DND-41 (cell line): ENCODE measurements around the gene NXNL2.

Experiments used
- ATAC-seq: fragments of 200-7000 bp; cut with Tn5 transposase; 3 replicates; pipeline ENCODE4 v1.9.1; 2021; ENCODE audit warnings: low read depth; ENCODE audit not compliant: insufficient read depth
- DNase-seq: peaks from one replicate; pipeline ENCODE4 v3.0.0-alpha.2; 2020
- H2AFZ ChIP-seq: 2 replicates; pipeline ENCODE4 v1.6.0; 2012; ENCODE audit warnings: low read depth, low read length
- H3K27ac ChIP-seq: 2 replicates; pipeline ENCODE4 v1.5.1; 2012; ENCODE audit warnings: low read length, inconsistent platforms
- H3K27me3 ChIP-seq: fragments of 200-600 bp; sonication (generic); 2 replicates; pipeline ENCODE4 v1.6.0; 2012; ENCODE audit warnings: low read length, mild to moderate bottlenecking, inconsistent platforms; ENCODE audit not compliant: insufficient read depth, poor library complexity
- H3K36me3 ChIP-seq: 2 replicates; pipeline ENCODE4 v1.5.1; 2012; ENCODE audit warnings: low read length, inconsistent platforms; ENCODE audit not compliant: insufficient read depth
- H3K4me1 ChIP-seq: 2 replicates; pipeline ENCODE4 v1.5.1; 2012; ENCODE audit warnings: mild to moderate bottlenecking, low read length; ENCODE audit not compliant: insufficient read depth
- H3K4me2 ChIP-seq: 2 replicates; pipeline ENCODE4 v1.6.0; 2012; ENCODE audit warnings: mild to moderate bottlenecking, moderate library complexity, low read length, inconsistent platforms; ENCODE audit not compliant: insufficient read depth
- H3K4me3 ChIP-seq, 2 experiments: fragments of 200-600 bp in 1 of 2; shearing (Covaris generic) in 1 of 2; 2 replicates each; pipeline ENCODE4 v1.5.1; 2012 to 2016; ENCODE audit warnings: inconsistent platforms in 2 of 2, low read length in 2 of 2, mild to moderate bottlenecking in 2 of 2, low read depth in 1 of 2, moderate library complexity in 1 of 2
- H3K79me2 ChIP-seq: 2 replicates; pipeline ENCODE4 v1.6.0; 2012; ENCODE audit warnings: low read length, inconsistent platforms; ENCODE audit not compliant: insufficient read depth
- H3K9ac ChIP-seq: 2 replicates; pipeline ENCODE4 v1.6.0; 2012; ENCODE audit warnings: low read depth, mild to moderate bottlenecking, inconsistent platforms, low read length, moderate library complexity
- H3K9me3 ChIP-seq: 2 replicates; pipeline ENCODE4 v1.5.1; 2012; ENCODE audit warnings: low read length, moderate library complexity, mild to moderate bottlenecking, inconsistent platforms; ENCODE audit not compliant: insufficient read depth, severe bottlenecking
- H4K20me1 ChIP-seq: 2 replicates; pipeline ENCODE4 v1.6.0; 2012; ENCODE audit warnings: low read length; ENCODE audit not compliant: insufficient read depth
- EZH2 ChIP-seq: IDR thresholded peaks from 3 replicates; pipeline ENCODE4 v1.6.1; 2012; ENCODE audit warnings: borderline replicate concordance, low read depth, mild to moderate bottlenecking, moderate library complexity, low read length, inconsistent platforms; ENCODE audit not compliant: severe bottlenecking
- TF ChIP-seq, protein P1 (sequence below): IDR thresholded peaks from 2 replicates; pipeline ENCODE4 v1.5.1; 2012; ENCODE audit warnings: borderline replicate concordance, low read length, moderate library complexity, mild to moderate bottlenecking; ENCODE audit not compliant: poor library complexity, severe bottlenecking; ENCODE audit errors: extremely low read depth

The NXNL2 gene

GRCh38 chr9:88534456-88535225 is at the start of gene NXNL2:
TSS of gene NXNL2 (plus strand) at chr9:88535178. CDS start at chr9:88535435, 257 bp downstream.
- Histone ChIP-seq H3K27ac (no peak within 1 kb of the TSS), H3K4me1 (no peaks in the 10 kb centered on the region), H3K9ac (no peak within 1 kb of the TSS), H3K27me3 (no peaks in the 10 kb centered on the region), H3K36me3 (no peaks in the 10 kb centered on the region), H3K79me2 (no peaks in the 10 kb centered on the region), H3K4me3 (no peak within 1 kb of the TSS), H3K4me2 (no peak within 1 kb of the TSS), H3K9me3 (no peaks in the 10 kb centered on the region), H2AFZ (no peak within 1 kb of the TSS), H4K20me1 (no peaks in the 10 kb centered on the region)
- TF ChIP-seq EZH2: no peak
- TF ChIP-seq, protein P1, sequence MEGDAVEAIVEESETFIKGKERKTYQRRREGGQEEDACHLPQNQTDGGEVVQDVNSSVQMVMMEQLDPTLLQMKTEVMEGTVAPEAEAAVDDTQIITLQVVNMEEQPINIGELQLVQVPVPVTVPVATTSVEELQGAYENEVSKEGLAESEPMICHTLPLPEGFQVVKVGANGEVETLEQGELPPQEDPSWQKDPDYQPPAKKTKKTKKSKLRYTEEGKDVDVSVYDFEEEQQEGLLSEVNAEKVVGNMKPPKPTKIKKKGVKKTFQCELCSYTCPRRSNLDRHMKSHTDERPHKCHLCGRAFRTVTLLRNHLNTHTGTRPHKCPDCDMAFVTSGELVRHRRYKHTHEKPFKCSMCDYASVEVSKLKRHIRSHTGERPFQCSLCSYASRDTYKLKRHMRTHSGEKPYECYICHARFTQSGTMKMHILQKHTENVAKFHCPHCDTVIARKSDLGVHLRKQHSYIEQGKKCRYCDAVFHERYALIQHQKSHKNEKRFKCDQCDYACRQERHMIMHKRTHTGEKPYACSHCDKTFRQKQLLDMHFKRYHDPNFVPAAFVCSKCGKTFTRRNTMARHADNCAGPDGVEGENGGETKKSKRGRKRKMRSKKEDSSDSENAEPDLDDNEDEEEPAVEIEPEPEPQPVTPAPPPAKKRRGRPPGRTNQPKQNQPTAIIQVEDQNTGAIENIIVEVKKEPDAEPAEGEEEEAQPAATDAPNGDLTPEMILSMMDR: no peak
- no peak for ATAC-seq
- no peak for DNase-seq

DNA sequence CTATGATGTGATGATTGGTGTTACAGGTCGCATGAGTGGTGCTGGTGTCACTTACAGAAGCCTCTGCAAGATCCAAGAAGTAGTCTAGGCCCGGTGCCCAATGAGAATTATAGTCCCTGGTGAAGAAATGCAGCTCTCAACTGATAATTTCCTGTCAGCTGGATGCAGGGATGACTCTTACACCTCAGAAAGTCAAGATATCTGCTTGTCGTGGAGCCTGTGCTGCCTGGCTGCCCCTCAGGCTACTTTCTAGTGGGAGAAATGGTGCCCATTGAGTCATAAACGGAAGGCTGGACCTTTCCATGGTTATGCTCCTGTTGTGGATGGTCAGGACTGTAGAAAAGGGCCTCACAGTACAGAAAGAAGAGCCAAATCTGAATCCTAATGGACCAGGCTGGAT is 46.8 kb upstream of the NXNL2 start:
- Histone ChIP-seq H4K20me1 (no peaks in the 10 kb centered on the region), H3K9ac (no peak overlapping the region), H3K79me2 (no peaks in the 10 kb centered on the region), H3K27me3 (no peaks in the 10 kb centered on the region), H3K4me1 (no peaks in the 10 kb centered on the region), H3K4me2 (no peak overlapping the region), H3K27ac (no peak overlapping the region), H2AFZ (no peak overlapping the region), H3K36me3 (peaks cover 7% of the 10 kb centered on the region; the same call in 1 of the 2 replicates), H3K9me3 (no peaks in the 10 kb centered on the region), H3K4me3 (no peak overlapping the region)
- TF ChIP-seq, protein P1: no peak
- TF ChIP-seq EZH2: no peak
- DNase-seq (no peak), ATAC-seq (no peak)

GRCh38 chr9:88494983-88495721 is 39.8 kb upstream of the NXNL2 start:
- H4K20me1 ChIP-seq: no peaks in the 10 kb centered on the region
- H3K4me3 ChIP-seq: no peak overlapping the region
- H2AFZ ChIP-seq: no peak overlapping the region
- H3K4me1 ChIP-seq: no peaks in the 10 kb centered on the region
- no peak overlapping the region for H3K9ac ChIP-seq
- no peak overlapping the region for H3K27ac ChIP-seq
- H3K27me3 ChIP-seq: no peaks in the 10 kb centered on the region
- DNase-seq: no peak
- no peak overlapping the region for H3K4me2 ChIP-seq
- ATAC-seq: no peak
- H3K79me2 ChIP-seq: no peaks in the 10 kb centered on the region
- no peaks in the 10 kb centered on the region for H3K36me3 ChIP-seq
- TF ChIP-seq EZH2: no peak
- TF ChIP-seq, protein P1: no peak
- H3K9me3 ChIP-seq: no peaks in the 10 kb centered on the region
